ENCODE results near the gene RADX.

GRCh38 chrX:106672527-106672926 is 60.7 kb downstream of the RADX start:
- TF ChIP-seq CTCF (IDR thresholded peaks at IDR 0.05; ENCODE audit: low read length): no peak
- TF ChIP-seq EZH2 (optimal IDR thresholded peaks at IDR 0.05; ENCODE audit: low read depth, low read length): no peak
- no peak for TF ChIP-seq EZH2phosphoT487 (IDR thresholded peaks at IDR 0.05; ENCODE audit: low read length)
